GM12891 (cell line): ENCODE data around the gene LAMTOR1.

ENCODE experiments used
- PAX5 ChIP-seq: IDR thresholded peaks from 2 replicates; pipeline ENCODE4 v1.6.1; 2011; ENCODE audit warnings: low read length, moderate library complexity, mild to moderate bottlenecking; ENCODE audit not compliant: insufficient read depth, severe bottlenecking
- POLR2A ChIP-seq: IDR thresholded peaks from 2 replicates; pipeline ENCODE4 v1.6.1; 2011; ENCODE audit warnings: low read depth, low read length, control low read depth
- POLR2AphosphoS5 ChIP-seq: IDR thresholded peaks from 2 replicates; pipeline ENCODE4 v1.6.1; 2011; ENCODE audit warnings: low read depth, low read length, control low read depth
- SPI1 ChIP-seq: IDR thresholded peaks from 2 replicates; pipeline ENCODE4 v1.6.1; 2011; ENCODE audit warnings: low read depth, low read length, control low read depth
- TAF1 ChIP-seq: IDR thresholded peaks from 2 replicates; pipeline ENCODE4 v1.6.1; 2011; ENCODE audit warnings: low read depth, low read length, control low read depth

DNA sequence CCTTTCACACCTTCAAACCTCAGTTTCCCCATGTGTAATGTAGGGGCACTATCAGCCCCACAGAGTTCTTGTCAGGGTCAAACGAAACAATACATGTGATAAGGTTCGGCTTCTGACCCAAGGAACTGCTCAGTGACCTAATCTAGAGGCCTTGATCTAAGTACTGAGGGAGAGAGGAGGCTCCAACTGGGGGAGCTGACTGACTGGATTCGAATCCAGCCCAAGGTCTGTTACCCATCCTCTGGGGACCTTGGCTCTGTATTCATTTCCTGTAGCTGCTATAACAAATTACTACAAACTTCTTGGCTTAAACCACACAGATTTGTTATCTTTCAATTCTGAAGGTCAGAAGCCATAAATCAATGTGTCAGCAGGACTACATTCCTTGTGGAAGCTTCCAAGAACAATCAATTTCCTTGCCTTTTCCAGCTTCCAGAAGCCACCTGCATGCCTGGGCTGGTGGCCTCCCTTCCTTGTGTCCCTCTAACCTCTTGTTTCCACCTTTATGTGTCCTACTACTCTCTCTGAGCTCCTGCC, 20.1 kb upstream of the LAMTOR1 start:
- no peak for TF ChIP-seq POLR2A
- TF ChIP-seq SPI1: no peak
- no peak for TF ChIP-seq POLR2AphosphoS5
- TF ChIP-seq TAF1: no peak
- no peak for TF ChIP-seq PAX5
